DMS153 (cell line): ENCODE data around the gene MPZL2.

ENCODE experiments used
- DNase-seq: peaks from one replicate; lab custom pipeline; 2025; lab: John Stamatoyannopoulos, UW

The MPZL2 gene

DNA sequence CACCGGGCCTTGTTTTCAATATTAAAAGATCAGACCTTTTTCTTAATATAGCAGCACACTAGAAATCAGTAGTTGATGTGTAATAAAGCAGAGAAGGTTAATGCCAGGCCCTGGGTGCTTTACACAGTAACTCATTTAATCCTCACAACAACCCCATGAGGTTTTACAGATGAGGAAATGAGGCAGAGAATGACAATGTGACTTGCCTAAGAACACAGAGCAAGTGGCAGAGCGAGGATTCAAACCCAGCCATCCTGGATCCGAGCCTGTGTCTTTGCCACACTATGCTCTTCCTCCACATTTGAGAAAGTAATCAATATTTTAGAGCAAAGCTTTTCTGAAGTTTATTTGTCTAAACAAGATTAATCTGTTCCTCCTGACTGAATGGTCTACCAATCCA lies 46.5 kb downstream of the MPZL2 start:
- DNase-seq: no peak

DNA sequence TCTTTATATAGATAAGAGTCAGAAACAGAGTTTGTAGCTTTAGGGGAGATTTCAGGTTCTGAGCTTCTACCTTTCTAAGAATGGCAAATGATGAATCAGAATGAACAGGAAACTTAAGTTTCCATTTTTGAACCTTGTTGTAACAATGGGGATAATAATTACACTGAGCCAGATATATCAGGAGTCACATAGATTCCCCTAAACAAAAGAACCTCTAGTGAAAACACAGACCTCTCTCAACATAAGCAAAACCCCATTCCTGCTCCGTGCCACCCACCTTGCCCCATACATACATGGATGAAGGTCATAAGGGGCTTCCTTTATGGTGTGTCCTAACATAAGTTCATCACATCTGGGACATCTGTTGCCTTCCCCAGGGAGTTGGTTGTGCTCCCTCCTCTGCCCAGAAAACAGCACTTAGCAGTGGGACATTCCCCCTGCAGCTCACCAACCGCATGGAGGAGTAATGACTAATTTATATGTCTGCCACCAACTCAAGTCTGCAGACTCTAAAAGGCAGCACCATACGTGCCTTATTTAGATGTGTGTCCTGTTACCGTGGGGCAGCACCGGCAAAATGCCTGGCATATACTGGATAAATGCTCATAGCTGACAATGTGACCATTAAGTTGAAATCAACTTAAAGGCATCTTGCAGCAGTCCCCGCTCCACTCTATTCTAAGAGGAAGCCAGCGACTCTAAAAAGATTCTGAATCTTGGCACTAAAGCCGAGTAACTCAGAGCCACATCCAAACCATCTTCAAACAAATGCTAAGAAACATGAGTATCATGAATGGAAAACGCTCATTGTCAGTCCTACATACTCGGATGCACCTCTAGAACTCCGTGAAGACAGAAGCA lies 47.2 kb downstream of the MPZL2 start:
- DNase-seq: no peak

DNA sequence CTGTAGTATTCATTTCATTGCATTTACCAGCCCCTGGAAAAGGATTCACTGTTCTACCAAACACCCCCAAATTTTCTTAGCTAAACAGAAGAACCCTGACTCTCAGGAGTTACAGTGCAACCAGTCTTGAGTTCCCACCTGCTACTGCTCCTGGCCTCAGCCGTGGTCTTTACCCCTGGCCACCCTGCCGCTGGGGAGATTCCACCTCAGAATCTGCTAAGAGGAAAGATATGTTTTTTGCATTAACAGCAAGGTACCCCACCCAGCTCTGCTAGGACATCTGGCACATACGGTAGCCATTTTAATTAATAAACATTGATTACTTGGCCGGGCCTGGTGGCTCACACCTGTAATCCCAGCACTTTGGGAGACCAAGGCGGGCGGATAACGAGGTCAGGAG lies 48.3 kb downstream of the MPZL2 start:
- no peak for DNase-seq

DNA sequence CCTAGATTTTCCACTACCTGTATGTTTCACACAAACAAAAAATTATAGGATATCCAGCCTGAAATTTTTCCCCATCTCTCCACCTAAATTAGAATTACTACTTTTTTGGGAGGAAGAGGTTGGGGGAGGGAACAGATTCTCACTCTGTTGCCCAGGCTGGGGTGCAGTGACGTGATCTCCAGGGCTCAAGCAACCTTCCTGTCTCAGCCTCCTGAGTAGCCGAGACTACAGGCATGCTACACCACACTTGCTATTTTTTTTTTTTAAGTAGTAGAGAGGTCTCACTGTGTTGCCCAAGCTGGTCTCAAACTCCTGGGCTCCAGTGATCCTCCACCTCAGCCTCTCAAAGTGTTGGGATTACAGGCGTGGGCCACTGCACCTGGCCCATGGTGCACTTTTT lies 48.8 kb downstream of the MPZL2 start:
- no peak for DNase-seq

DNA sequence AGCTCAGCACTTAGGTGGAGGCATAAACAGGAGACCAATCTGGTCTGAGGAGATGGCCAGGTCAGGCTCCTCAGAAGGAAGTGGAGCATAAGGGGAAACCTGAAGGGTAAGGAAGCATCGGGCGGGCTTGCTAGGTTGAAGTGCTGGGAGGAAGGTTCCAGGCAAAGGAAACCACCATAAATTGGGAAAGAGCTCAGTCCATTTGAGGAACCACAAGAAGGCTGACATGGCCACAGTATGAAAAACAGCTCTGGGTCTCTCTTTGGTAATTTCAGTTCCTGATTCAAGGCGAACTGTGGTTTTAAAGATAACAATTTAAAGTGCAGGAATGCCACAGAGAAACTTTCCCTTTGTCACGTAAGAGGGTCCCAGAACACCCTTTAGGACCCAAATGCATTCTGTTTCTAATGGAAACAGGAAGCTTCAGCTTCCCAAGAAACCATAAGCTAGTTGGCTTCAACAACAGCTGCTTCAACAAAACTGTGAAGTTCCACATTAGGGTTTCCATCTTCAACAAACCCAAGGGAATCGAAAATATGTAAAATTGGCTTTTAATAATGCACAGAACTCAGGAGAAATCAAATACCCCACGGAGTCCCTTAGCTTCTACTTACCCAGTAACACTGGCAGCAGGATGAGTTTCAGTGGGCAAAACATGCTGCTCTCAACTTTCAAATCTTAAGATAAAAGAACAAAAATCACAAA lies 49.7 kb downstream of the MPZL2 start:
- no peak for DNase-seq

DNA sequence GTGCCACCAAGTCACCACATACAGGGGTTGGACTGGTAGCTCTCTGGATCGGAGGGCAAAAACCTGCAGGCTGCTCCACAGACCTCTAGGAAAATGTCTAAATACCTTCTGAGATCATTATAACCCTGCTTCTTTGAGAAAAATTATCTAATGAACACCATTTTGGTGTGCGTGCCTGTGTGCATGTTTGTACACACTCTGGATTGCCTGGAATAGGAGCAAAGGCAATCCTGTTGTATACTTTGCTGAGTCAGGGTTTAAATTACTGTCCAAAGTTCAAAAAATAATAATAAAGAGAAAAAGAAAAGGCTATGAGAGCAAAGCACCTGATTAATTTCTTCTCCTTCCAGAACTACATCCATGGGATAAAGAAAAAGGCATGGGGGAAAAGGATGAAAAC lies 50.3 kb downstream of the MPZL2 start:
- DNase-seq: no peak

DNA sequence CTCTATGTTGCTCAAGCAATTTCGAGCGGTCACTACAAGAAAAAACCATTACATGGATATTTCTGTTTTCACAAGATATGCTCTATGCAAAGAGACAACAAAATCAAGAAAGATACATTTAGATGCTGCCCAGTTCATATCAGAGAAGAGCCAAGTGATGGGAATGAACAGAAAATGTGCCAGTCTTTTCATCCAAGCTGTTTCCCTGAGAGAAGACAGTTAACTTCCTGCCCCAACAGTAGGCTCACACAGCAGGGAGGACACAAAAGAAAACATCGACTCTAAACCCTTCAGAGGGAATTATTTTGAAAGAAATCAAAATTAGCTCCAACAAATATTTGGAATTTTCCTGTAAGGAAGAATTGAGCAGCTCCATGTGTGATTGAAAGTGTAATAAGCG lies 50.9 kb downstream of the MPZL2 start:
- no peak for DNase-seq

DNA sequence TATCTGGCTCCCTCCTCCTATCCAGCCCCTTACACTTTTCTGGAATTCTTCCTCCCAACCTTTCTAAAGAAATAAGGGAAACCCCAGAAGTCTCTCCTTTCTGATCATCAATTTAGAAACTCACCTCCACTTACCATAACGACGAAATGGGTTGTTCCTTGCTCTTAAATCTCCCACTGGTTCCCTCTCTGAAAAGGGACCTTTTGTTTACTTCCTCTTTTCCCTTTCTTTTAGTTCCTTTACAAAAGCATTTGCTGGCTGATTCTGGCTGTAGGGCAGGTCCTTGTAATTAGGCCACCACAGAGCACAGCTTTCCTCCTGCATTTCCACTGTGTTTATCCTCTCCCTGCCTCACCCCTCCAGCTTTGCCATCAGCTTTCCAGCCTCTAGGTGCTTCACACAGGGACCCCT lies 51.3 kb downstream of the MPZL2 start:
- DNase-seq: no peak

DNA sequence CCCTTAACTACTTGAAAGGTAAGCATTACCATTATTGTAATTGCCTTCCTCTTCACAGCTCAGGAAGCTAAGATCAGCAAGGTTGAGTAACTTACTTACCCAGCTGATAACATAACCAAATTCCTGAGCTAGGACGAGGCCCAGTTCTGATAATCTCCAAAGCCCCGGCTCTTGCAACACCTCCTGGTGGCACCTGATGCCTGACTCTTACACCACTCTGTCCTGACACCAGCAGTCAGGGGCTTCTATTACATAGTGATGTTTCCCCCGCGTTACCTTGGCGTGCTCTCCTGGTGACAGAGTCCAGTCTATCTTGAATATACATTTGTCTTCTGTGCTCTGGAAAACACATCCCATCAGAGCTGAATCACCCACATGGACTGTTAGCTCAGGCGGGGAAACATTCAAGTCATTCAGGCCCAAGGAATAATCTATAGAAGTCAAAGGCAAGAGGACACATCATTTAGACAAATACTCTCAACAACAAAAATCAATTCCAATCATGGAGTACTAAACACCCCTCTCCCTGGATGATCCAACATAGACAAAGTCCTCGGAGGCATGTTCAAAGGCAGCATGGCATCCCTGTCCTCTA lies 51.9 kb downstream of the MPZL2 start:
- no peak for DNase-seq

DNA sequence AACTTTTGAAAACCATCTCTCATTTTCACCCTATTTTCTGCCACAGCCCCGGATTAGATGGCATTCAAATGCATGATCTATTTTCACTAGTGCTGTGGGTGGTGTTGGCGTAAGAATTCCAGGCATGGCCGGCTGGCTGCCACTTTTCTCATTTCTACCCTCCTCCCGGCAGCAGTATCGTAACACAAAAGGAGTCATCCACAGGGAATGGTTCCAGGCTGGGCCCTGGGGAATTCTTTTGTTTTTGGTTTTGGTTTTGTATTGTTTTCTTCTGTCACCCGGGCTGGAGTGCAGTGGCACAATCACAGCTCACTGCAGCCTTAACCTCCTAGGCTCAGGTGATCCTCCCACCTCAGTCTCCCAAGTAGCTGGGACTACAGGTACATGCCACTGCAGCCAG lies 53.1 kb downstream of the MPZL2 start:
- DNase-seq: no peak

DNA sequence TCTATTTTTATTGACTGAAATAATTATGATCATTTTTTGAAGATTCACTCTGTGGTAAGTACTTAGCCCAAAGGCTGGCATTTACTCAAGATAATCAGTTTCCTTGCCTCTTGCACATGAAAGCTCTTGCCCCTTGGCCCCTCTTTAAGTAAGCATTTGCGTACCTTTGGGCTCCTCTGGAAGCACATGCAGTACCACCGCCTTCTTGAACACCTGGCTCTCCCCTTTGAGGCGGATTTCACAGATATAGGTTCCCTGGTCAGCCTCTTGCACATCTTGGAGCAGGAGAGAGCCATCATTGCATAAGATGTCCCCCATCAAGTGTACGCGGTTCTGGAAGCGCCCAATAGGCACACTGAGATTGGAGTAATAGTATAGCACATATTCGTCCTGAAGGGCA lies 53.8 kb downstream of the MPZL2 start:
- DNase-seq: no peak

DNA sequence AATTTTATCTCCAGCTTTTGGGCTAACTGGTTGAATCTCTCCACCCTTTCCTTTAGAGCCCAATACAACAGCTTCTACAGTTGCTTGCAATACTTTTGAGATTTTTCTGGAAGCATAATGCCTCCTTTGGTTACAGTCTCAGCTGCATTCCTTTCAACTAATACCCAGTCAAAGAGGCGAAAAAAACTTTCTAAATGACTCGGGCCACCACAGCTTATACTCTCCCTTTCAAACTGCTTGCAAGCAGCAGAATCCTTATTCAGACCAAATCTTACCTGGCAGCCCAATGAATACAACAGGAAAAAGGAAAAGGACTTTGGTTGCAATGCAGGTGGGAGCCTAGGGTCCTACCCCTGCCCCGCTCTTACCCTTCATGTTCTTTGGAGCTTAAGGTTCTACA lies 55.1 kb downstream of the MPZL2 start:
- DNase-seq: no peak

DNA sequence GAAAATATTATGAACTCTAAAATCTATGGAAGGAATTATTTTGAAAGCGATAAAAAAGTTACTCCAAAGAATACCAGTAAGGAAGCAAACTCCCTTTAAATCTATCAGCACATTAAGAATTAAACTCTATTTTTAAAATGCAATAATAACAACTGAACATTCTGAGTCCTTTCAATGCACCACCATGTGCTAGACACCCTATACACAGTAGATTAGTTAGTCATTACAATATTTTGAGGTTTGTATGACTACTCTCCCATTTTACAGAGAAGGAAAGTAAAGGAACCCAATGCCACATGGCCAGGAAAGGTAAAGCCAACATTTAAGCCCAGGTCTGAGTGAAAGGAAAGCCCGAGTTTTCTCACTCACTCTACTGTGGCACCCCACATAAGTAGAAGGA lies 57.0 kb downstream of the MPZL2 start:
- DNase-seq: no peak

DNA sequence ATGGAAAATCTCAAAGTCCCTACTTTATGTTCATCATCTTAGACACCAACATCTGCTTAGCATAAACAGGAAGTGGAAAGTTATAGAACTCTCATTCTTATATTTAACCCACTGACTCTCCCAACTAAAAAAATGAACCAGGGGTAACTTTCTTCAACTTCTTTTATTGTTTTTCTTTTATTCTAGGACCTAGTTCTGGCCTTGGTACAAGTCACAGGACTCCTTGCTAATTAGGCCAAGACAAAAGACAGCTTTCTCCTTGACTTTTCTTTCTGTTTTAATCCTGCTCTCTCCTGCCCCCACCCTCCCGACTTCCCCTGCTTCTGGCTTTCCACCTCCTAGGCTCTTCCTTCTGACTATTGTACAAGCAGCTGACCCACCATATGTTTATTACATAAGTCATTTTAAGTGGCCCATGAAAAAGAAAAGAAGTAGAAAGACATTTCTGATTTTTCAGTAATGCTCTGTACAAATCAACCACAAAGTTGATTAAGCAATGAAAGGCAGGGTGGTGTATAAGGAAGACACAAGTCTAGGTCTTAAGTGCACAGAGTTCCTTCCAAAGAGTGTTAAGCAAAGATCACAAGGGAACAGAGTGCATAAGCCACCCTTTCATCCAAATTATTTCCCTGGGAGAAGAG lies 57.6 kb downstream of the MPZL2 start:
- DNase-seq: no peak

DNA sequence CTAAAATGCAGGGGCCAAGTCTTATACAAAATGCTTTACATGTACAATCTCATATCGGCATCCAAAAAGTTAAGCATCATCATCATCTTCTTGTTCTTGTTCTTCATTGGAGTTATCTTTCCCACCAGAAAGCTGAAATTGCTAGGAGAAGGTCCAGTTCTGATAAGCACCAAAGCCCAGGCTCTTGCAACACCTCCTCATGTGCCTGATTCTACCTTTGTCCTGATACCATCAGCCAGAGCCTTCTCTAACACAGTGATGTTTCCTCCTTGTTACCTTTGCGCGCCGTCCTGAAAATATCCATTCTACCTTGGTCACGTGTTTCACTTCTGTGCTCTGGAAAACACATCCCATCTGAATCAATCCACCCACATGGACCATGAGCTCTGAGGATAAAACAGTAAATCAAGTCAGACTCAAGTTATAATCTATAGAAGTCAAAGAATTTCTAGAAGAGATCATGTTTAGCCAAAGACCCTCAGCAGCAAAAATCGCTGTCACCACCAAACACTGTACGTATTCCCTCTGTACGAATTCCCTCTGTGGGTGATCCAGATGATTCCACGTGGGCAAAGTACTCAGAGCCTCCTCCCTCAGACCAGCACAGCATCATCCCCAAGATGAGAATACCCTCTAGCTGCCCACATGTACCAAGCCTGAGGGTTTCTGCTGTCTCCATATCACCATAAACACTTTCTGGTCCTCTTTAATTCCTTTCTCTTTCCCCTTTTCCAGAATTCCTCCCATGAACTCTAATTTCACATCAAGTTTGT lies 58.3 kb downstream of the MPZL2 start:
- no peak for DNase-seq
